Measurements from ENCODE around the gene JCHAIN. TPM values are rescaled to one million over a fixed set of nuclear protein-coding genes. Genes with fewer than 3 reads are reported as not detected.
"Not testable (repeated sequence)": the region's sequence is repeated elsewhere in the genome, so short reads cannot be mapped to it uniquely, and the experiment has no call there.

The JCHAIN gene
- total and polyA plus RNA-seq, 5 donors from 2014 or later = 0.84 to 5.2 (median 1.7) TPM; not detected in 1

DNA sequence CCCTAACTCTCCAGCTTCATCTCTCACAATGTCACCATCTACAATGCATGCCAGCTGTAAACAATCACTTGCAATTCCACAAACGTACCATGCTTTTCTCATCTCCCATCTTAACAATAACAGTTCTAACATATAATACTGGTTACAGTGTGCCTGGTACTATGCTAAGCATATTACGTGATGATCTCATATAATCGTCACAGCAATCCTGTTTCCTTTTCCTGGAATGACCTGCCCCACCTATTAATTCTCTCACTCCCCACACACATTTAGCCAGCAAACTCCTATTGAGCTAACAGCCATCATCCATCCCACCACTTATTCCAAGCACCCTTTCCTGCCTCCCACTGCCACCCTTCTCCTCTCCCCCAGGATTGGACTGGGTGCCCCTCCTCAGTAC, 7.9 kb downstream of the JCHAIN start:
- no peak overlapping the region for H3K4me3 ChIP-seq (ENCODE audit: low read depth, low read length)
- H3K9me3 ChIP-seq (ENCODE audit: control insufficient read depth in 2 of 2, low read length in 2 of 2) = no peaks in the 10 kb centered on the region
- Mint-ChIP-seq H3K4me1 (no peaks in the 10 kb centered on the region), H3K27ac (no peak overlapping the region), H3K4me3 (no peak overlapping the region), H3K9me3 (peaks cover 0 to 1% (median 0%) of the 10 kb centered on the region in 7 donors), H3K27me3 (peaks cover 17% of the 10 kb centered on the region), H3K36me3 (no peaks in the 10 kb centered on the region)
- H3K27me3 ChIP-seq (ENCODE audit: control insufficient read depth, insufficient read depth, low read length) = peaks cover 6% of the 10 kb centered on the region
- ATAC-seq (ENCODE audit: low read depth in 2 of 2) (no peak), DNase-seq (no peak)
- H3K4me1 ChIP-seq (ENCODE audit: control insufficient read depth, insufficient read depth, low read length, poor library complexity, severe bottlenecking) = no peaks in the 10 kb centered on the region
- H3K27ac ChIP-seq (ENCODE audit: insufficient read depth, low read length, poor library complexity, severe bottlenecking) = no peak overlapping the region
- no peaks in the 10 kb centered on the region for H3K36me3 ChIP-seq (ENCODE audit: control insufficient read depth, insufficient read depth, low read length)

DNA sequence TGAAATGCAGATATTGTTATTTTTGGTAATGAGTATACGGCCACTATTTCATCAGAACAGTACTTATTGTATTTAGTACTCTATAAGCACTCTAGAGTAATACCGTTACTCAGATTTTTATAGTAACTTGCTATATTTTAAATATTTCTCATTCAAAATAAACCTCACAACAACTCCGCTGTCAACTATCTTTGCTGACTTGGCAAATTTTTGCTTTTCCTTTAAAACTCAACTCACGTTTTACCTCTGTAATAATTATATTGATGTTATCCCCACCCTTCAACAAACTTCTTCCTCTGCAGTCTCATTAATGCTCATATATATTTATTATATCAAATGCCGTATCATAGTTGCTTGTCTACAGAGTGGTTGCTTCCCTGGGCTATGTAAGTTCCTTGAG, 9.0 kb downstream of the JCHAIN start:
- Histone ChIP-seq H3K27ac (ENCODE audit: insufficient read depth, low read length, poor library complexity, severe bottlenecking) (no peak overlapping the region), H3K4me3 (ENCODE audit: low read depth, low read length) (no peak overlapping the region), H3K27me3 (ENCODE audit: control insufficient read depth, insufficient read depth, low read length) (peaks cover 6% of the 10 kb centered on the region), H3K4me1 (ENCODE audit: control insufficient read depth, insufficient read depth, low read length, poor library complexity, severe bottlenecking) (no peaks in the 10 kb centered on the region), H3K36me3 (ENCODE audit: control insufficient read depth, insufficient read depth, low read length) (no peaks in the 10 kb centered on the region), H3K9me3 (ENCODE audit: control insufficient read depth in 2 of 2, low read length in 2 of 2) (no peaks in the 10 kb centered on the region)
- no peaks in the 10 kb centered on the region for H3K36me3 Mint-ChIP-seq
- H3K27ac Mint-ChIP-seq = no peak overlapping the region
- DNase-seq (no peak), ATAC-seq (ENCODE audit: low read depth in 2 of 2) (no peak)
- H3K27me3 Mint-ChIP-seq = peaks cover 17% of the 10 kb centered on the region
- H3K9me3 Mint-ChIP-seq = peaks cover 0 to 1% (median 0%) of the 10 kb centered on the region in 7 donors
- no peak overlapping the region for H3K4me3 Mint-ChIP-seq
- H3K4me1 Mint-ChIP-seq = no peaks in the 10 kb centered on the region

DNA sequence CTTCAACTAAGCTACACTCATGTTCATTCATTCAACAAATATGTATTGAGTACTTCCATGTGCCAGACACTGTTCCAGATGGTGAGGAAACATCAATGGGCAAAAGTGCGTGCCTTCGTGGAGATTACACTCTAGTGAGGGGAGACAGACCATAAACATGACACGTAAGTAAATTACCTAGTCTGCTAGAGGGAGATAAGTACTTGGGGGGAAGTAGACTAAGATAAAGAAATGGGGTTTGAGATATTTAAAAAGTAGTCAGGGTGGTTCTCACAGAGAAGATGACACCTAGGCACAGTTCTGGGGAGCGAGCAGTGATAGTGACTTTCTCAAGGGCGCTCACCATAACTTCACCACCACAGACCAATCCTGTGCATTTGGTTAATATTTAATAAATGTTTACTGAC, 11.7 kb downstream of the JCHAIN start:
- Histone ChIP-seq H3K4me3 (ENCODE audit: low read depth, low read length) (no peak overlapping the region), H3K36me3 (ENCODE audit: control insufficient read depth, insufficient read depth, low read length) (no peaks in the 10 kb centered on the region), H3K27me3 (ENCODE audit: control insufficient read depth, insufficient read depth, low read length) (peaks cover 6% of the 10 kb centered on the region), H3K9me3 (ENCODE audit: control insufficient read depth in 2 of 2, low read length in 2 of 2) (no peaks in the 10 kb centered on the region), H3K27ac (ENCODE audit: insufficient read depth, low read length, poor library complexity, severe bottlenecking) (no peak overlapping the region), H3K4me1 (ENCODE audit: control insufficient read depth, insufficient read depth, low read length, poor library complexity, severe bottlenecking) (no peaks in the 10 kb centered on the region)
- DNase-seq = no peak
- H3K36me3 Mint-ChIP-seq = no peaks in the 10 kb centered on the region
- H3K9me3 Mint-ChIP-seq = peaks cover 0 to 1% (median 0%) of the 10 kb centered on the region in 7 donors
- H3K4me3 Mint-ChIP-seq = no peak overlapping the region
- no peak overlapping the region for H3K27ac Mint-ChIP-seq
- peaks cover 19% of the 10 kb centered on the region for H3K27me3 Mint-ChIP-seq
- no peak for ATAC-seq (ENCODE audit: low read depth in 2 of 2)
- peaks cover 0 to 4% (median 0%) of the 10 kb centered on the region in 4 donors for H3K4me1 Mint-ChIP-seq

DNA sequence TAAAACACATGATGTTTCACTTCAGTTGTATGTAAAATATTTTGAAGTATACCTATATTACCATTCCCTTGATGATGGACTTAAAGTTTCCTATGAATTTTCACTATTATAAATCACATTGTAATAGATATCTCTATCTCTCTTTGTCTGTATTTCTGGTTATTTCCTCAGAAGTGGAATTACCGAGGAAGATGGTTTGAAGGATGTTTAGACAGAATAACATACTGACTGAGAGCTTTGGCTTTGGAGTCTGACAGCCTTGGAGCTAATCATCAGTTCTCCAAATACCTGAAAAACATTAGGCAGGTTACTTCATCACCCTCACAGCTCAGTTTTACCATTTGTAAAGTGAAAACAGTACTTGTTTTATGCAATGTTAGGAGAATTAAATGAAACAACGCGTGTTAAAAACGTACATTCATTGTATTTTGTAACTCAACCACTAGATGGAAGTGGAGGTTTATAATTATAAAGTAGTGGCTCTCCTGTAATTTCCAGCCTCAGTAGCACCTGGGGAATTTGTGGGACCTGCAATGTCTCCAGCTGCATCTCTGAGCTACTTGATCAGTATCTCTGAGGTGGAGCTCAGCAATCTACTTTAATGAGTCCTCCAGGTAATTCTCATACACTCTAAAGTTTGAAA, 14.3 kb downstream of the JCHAIN start:
- no peaks in the 10 kb centered on the region for H3K36me3 ChIP-seq (ENCODE audit: control insufficient read depth, insufficient read depth, low read length)
- no peaks in the 10 kb centered on the region for H3K4me1 ChIP-seq (ENCODE audit: control insufficient read depth, insufficient read depth, low read length, poor library complexity, severe bottlenecking)
- no peak overlapping the region for H3K4me3 ChIP-seq (ENCODE audit: low read depth, low read length)
- peaks cover 13% of the 10 kb centered on the region for H3K27me3 Mint-ChIP-seq
- H3K4me1 Mint-ChIP-seq = peaks cover 0 to 4% (median 0%) of the 10 kb centered on the region in 4 donors
- H3K9me3 ChIP-seq (ENCODE audit: control insufficient read depth in 2 of 2, low read length in 2 of 2) = no peaks in the 10 kb centered on the region
- H3K27ac Mint-ChIP-seq = no peak overlapping the region
- H3K27me3 ChIP-seq (ENCODE audit: control insufficient read depth, insufficient read depth, low read length) = peaks cover 3% of the 10 kb centered on the region
- H3K36me3 Mint-ChIP-seq = no peaks in the 10 kb centered on the region
- ATAC-seq (ENCODE audit: low read depth in 2 of 2) = no peak
- no peak overlapping the region for H3K27ac ChIP-seq (ENCODE audit: insufficient read depth, low read length, poor library complexity, severe bottlenecking)
- peak in 2 of 3 donors; percentile 36 to 39 for DNase-seq
- H3K4me3 Mint-ChIP-seq = no peak overlapping the region
- H3K9me3 Mint-ChIP-seq = no peaks in the 10 kb centered on the region

DNA sequence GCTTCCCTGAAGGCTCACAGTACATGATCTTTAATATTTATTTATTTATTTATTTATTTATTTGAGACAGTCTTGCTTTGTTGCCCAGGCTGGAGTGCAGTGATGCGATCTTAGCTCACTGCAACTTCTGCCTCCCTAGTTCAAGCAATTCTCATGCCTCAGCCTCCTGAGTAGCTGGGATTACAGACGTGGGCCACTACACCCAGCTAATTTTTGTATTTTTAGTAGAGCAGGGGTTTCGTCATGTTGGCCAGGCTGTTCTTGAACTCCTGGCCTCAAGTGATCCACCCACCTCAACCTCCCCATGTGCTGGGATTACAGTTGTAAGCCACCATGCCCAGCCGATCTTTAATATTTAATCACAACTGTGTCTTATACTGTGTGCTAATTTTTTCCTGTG, 15.6 kb downstream of the JCHAIN start:
- H3K4me1 Mint-ChIP-seq; ATAC-seq (ENCODE audit: low read depth in 2 of 2); H3K9me3 Mint-ChIP-seq; DNase-seq; H3K27ac ChIP-seq (ENCODE audit: insufficient read depth, low read length, poor library complexity, severe bottlenecking); H3K27me3 ChIP-seq (ENCODE audit: control insufficient read depth, insufficient read depth, low read length); H3K36me3 ChIP-seq (ENCODE audit: control insufficient read depth, insufficient read depth, low read length); H3K4me1 ChIP-seq (ENCODE audit: control insufficient read depth, insufficient read depth, low read length, poor library complexity, severe bottlenecking); H3K27ac Mint-ChIP-seq; H3K9me3 ChIP-seq (ENCODE audit: control insufficient read depth in 2 of 2, low read length in 2 of 2); H3K36me3 Mint-ChIP-seq; H3K4me3 ChIP-seq (ENCODE audit: low read depth, low read length); H3K4me3 Mint-ChIP-seq: not testable (repeated sequence)
- H3K27me3 Mint-ChIP-seq = peaks cover 13% of the 10 kb centered on the region

DNA sequence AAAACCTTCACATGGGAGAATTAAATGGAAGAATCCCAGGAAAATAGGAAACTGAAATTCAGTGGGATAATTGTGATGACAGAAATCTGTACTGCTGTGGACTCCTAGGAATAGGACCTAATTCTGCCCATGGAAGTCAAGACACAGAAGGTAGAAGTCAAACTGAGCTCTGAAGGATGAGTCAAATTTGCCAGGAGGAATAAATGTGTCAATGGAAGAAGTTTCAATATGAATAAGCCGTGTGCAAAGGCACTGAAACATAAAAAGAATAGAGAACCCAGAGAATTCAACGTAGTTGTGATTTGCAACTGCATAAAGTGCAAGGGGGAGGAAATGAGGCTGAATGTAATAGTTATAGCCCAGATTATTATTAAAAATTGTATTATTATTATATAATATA, 26.1 kb downstream of the JCHAIN start:
- Histone ChIP-seq H3K36me3 (ENCODE audit: control insufficient read depth, insufficient read depth, low read length) (no peaks in the 10 kb centered on the region), H3K9me3 (ENCODE audit: control insufficient read depth in 2 of 2, low read length in 2 of 2) (no peaks in the 10 kb centered on the region), H3K4me1 (ENCODE audit: control insufficient read depth, insufficient read depth, low read length, poor library complexity, severe bottlenecking) (no peaks in the 10 kb centered on the region), H3K27me3 (ENCODE audit: control insufficient read depth, insufficient read depth, low read length) (peaks cover 2% of the 10 kb centered on the region), H3K4me3 (ENCODE audit: low read depth, low read length) (no peak overlapping the region), H3K27ac (ENCODE audit: insufficient read depth, low read length, poor library complexity, severe bottlenecking) (no peak overlapping the region)
- DNase-seq (no peak), ATAC-seq (ENCODE audit: low read depth in 2 of 2) (no peak)
- no peaks in the 10 kb centered on the region for H3K36me3 Mint-ChIP-seq
- peaks cover 4% of the 10 kb centered on the region for H3K27me3 Mint-ChIP-seq
- H3K9me3 Mint-ChIP-seq = no peaks in the 10 kb centered on the region
- no peak overlapping the region for H3K27ac Mint-ChIP-seq
- H3K4me1 Mint-ChIP-seq = no peaks in the 10 kb centered on the region
- H3K4me3 Mint-ChIP-seq = no peak overlapping the region

DNA sequence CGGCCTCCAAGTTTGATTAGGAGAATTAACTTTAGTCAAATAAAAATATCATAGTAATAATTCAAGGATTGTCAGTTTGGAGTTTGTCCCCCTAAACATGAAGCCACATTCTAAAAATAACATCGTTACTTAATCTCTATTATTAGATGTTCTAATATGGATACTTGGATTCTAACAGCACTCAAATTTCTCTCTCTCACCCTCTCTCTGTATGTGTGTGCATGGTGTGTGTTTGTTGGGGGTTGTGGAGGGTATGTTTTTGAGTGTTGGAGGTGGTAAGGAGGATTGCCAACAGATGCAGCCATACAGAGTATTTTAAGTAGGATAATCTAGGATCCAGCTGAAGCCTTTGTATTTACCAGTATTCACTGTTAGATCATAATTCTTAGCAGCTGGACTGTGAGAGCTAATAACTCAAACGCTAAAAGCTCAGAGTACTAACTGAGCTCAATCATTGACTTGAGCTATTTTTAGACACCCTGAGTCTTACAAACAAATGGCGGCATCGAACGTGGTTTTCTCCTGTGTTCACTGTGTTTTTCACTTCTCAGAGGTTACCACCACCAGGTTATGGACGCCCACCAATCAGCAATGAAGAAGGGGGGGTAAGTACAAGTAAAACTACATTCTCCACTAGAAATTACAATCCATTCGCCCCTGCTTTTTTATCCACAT, 28.9 kb downstream of the JCHAIN start:
- Histone ChIP-seq H3K36me3 (ENCODE audit: control insufficient read depth, insufficient read depth, low read length) (no peaks in the 10 kb centered on the region), H3K4me3 (ENCODE audit: low read depth, low read length) (no peak overlapping the region), H3K9me3 (ENCODE audit: control insufficient read depth in 2 of 2, low read length in 2 of 2) (no peaks in the 10 kb centered on the region), H3K27me3 (ENCODE audit: control insufficient read depth, insufficient read depth, low read length) (peaks cover 3% of the 10 kb centered on the region), H3K4me1 (ENCODE audit: control insufficient read depth, insufficient read depth, low read length, poor library complexity, severe bottlenecking) (no peaks in the 10 kb centered on the region), H3K27ac (ENCODE audit: insufficient read depth, low read length, poor library complexity, severe bottlenecking) (no peak overlapping the region)
- Mint-ChIP-seq H3K4me1 (no peaks in the 10 kb centered on the region), H3K27ac (no peak overlapping the region), H3K4me3 (no peak overlapping the region), H3K36me3 (no peaks in the 10 kb centered on the region), H3K27me3 (peaks cover 9% of the 10 kb centered on the region), H3K9me3 (no peaks in the 10 kb centered on the region)
- DNase-seq (no peak), ATAC-seq (ENCODE audit: low read depth in 2 of 2) (no peak)

DNA sequence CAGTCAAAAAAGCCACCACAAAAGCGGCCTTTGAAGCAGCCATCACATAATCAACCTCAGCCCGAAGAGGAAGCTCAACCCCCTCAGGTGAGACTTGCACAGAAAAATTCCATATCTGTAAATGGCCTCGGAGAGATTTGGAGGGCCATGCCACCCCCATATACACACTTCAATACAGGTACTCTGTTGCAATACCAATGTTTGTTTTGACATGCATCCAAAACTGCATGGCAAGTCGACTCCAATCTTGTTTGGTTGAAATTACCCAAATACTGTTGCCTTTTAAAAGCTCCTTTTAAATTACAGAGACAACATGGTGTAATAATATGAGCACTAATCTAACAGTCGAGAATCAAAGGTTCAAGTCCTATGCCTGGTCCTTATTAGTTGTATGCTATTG, 31.8 kb downstream of the JCHAIN start:
- no peak for DNase-seq
- no peaks in the 10 kb centered on the region for H3K36me3 ChIP-seq (ENCODE audit: control insufficient read depth, insufficient read depth, low read length)
- H3K27me3 Mint-ChIP-seq = peaks cover 4% of the 10 kb centered on the region
- no peak overlapping the region for H3K27ac ChIP-seq (ENCODE audit: insufficient read depth, low read length, poor library complexity, severe bottlenecking)
- H3K9me3 ChIP-seq (ENCODE audit: control insufficient read depth in 2 of 2, low read length in 2 of 2) = no peaks in the 10 kb centered on the region
- no peak overlapping the region for H3K4me3 Mint-ChIP-seq
- no peaks in the 10 kb centered on the region for H3K4me1 Mint-ChIP-seq
- no peak overlapping the region for H3K4me3 ChIP-seq (ENCODE audit: low read depth, low read length)
- H3K27ac Mint-ChIP-seq = no peak overlapping the region
- H3K4me1 ChIP-seq (ENCODE audit: control insufficient read depth, insufficient read depth, low read length, poor library complexity, severe bottlenecking) = no peaks in the 10 kb centered on the region
- peaks cover 3% of the 10 kb centered on the region for H3K27me3 ChIP-seq (ENCODE audit: control insufficient read depth, insufficient read depth, low read length)
- no peaks in the 10 kb centered on the region for H3K36me3 Mint-ChIP-seq
- no peak for ATAC-seq (ENCODE audit: low read depth in 2 of 2)
- no peaks in the 10 kb centered on the region for H3K9me3 Mint-ChIP-seq
